Hindlimb muscle (tissue), 1 donor: Measurements from ENCODE around the gene TUBB2B. TPM values are rescaled to one million over a fixed set of nuclear protein-coding genes. Genes with fewer than 3 reads are reported as not detected.
"Not testable (repeated sequence)": the region's sequence is repeated elsewhere in the genome, so short reads cannot be mapped to it uniquely, and the experiment has no call there.

ENCODE experiments used
- DNase-seq: peaks from one replicate; pipeline ENCODE4 v3.0.0-alpha.2; 2013
- polyA plus RNA-seq: library from polyadenylated mRNA; unstranded; fragments of 120-200 nt; gene quantifications from one replicate; pipeline ENCODE4 v1.2.1, GENCODE V29; 2013; ENCODE audit not compliant: insufficient read length

The TUBB2B gene
- polyA plus RNA-seq, 1 donor, result 57.5 TPM

- no peak for DNase-seq
Observed at GRCh38 chr6:3258201-3258600, 30.7 kb upstream of the TUBB2B start.

GRCh38 chr6:3253597-3253961 lies 26.1 kb upstream of the TUBB2B start:
- no peak for DNase-seq

- no peak for DNase-seq
Observed at GRCh38 chr6:3252861-3253596, 25.6 kb upstream of the TUBB2B start.

GRCh38 chr6:3252369-3252768 lies 24.9 kb upstream of the TUBB2B start:
- no peak for DNase-seq

GRCh38 chr6:3251462-3252314 lies 24.2 kb upstream of the TUBB2B start:
- peak; percentile 81 for DNase-seq

- peak; percentile 89 for DNase-seq
Observed at GRCh38 chr6:3250231-3250675, 22.8 kb upstream of the TUBB2B start.

GRCh38 chr6:3249821-3250220 lies 22.4 kb upstream of the TUBB2B start:
- DNase-seq, result no peak

- DNase-seq, result peak; percentile 68
Observed at GRCh38 chr6:3247255-3248146, 20.0 kb upstream of the TUBB2B start.

- DNase-seq, result no peak
Observed at GRCh38 chr6:3245216-3245615, 17.8 kb upstream of the TUBB2B start.

- DNase-seq, result not testable (repeated sequence)
Observed at GRCh38 chr6:3244832-3245161, 17.3 kb upstream of the TUBB2B start.

- no peak for DNase-seq
Observed at GRCh38 chr6:3244003-3244831, 16.8 kb upstream of the TUBB2B start.

GRCh38 chr6:3242768-3243167 lies 15.3 kb upstream of the TUBB2B start:
- no peak for DNase-seq

GRCh38 chr6:3241745-3242144 lies 14.3 kb upstream of the TUBB2B start:
- DNase-seq, result not testable (repeated sequence)

GRCh38 chr6:3240595-3240994 lies 13.1 kb upstream of the TUBB2B start:
- DNase-seq, result no peak

- DNase-seq, result no peak
Observed at GRCh38 chr6:3239110-3239830, 11.8 kb upstream of the TUBB2B start.

GRCh38 chr6:3237761-3238662 lies 10.6 kb upstream of the TUBB2B start:
- no peak for DNase-seq

- no peak for DNase-seq
Observed at GRCh38 chr6:3236005-3236404, 8.6 kb upstream of the TUBB2B start.

GRCh38 chr6:3235486-3235885 lies 8.0 kb upstream of the TUBB2B start:
- no peak for DNase-seq

GRCh38 chr6:3233904-3234303 lies 6.5 kb upstream of the TUBB2B start:
- no peak for DNase-seq

- no peak for DNase-seq
Observed at GRCh38 chr6:3233321-3233720, 5.9 kb upstream of the TUBB2B start.
